HG03097 (cell line): Measurements from ENCODE around the gene COL11A2.

Source experiments
- ATAC-seq: cut with Tn5 transposase; IDR thresholded peaks from one replicate; pipeline ENCODE4 v1.9.1; 2021; ENCODE audit not compliant: unreplicated experiment, low FRiP score

The COL11A2 gene

DNA sequence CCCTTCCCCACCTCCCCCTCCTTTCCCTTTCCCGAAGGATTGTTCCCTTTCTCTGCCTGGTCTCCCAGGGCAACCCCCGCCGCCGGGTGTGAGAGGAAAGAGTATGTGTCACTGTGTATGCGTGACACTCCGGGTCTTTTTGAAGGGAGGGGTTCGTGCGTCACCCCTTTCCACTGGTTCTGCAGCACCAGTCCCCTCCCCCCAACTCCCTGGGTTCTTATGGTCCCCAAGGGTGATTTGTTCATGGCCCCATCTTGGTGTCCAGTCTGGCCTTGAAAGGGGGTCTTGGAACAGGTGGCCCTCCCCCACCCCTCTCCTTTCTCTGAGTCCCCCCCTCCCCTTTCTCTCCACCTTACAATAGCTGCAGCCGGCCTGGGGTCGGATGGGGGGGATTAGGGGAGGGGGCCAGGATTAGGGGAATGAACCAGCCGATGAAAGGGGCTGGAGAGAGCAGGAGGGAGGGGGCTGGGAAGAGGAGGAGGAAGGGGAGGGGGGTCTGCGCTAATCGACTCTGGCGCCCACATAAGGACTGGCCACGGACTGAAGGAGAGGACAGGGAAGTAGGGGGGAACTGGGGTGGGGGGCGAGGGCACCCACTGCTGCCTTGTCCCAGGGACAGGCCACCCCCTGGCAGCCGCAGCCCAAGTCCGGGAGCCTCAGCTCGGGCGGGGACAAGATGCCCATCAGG, 14.7 kb upstream of the COL11A2 start:
- no peak for ATAC-seq

DNA sequence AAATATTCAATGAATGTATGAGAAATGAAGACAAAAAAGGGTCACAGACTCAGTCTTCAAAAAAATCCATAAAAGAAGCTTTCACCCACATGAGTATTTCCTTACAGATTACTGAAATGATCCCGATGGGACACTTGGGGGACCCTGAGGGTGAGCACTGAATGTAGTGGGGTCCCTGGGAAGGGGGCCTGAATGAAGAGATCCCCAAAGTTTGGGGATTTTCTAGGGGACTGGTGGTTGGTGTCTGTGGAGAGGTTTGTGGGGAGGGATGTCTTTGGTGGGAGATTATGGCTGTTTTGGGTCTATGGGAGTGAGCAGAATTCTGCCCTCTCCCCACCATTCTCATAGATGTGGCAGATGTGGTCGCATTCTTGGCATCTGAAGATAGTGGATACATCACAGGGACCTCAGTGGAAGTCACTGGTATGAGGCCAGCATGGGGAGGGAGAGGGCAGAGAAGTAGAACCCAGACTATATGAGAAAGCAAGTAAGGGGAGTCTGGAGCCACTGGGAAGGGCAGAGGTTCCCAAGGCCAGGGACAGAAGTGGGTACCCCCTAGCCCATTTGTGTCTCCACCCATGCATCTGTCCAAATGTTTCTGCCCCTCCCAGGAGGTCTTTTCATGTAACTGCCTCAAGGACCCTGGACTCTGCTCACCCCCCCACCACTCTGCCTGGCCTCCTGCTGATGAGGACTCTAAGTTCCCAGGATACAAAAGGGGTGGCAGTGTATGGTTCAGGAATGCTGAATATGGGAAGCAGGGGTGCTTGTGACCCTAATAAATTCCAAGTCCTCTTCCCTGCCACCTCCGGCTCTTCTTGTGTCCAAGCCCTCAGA, 14.0 kb upstream of the COL11A2 start:
- no peak for ATAC-seq

DNA sequence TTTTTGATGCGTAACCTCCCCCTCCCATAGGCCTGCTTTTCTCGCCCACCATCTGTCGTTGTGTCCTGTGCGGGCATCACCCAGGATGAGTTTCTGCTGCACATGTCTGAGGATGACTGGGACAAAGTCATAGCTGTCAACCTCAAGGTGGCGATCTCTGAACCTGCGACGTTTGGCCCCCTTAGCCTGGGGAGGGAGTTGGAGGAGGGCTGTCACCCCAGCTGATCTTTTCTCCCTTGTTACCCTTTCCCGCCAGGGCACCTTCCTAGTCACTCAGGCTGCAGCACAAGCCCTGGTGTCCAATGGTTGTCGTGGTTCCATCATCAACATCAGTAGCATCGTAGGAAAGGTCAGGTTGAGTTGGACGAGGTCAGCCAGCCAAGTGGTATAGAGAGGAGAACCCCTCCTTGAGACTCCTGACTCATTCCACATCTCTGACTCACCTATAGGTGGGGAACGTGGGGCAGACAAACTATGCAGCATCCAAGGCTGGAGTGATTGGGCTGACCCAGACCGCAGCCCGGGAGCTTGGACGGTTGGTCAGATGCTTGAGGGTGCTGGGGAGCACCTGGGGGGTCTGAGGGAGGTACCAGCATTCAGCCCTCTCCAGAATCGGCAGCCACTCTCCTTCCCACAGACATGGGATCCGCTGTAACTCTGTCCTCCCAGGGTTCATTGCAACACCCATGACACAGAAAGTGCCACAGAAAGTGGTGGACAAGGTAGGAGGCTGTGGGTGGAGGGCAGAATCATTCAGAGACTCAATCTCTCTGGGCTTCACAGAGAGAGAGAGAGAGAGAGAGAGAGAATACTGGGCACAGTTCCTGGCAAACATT, 13.1 kb upstream of the COL11A2 start:
- ATAC-seq = no peak

DNA sequence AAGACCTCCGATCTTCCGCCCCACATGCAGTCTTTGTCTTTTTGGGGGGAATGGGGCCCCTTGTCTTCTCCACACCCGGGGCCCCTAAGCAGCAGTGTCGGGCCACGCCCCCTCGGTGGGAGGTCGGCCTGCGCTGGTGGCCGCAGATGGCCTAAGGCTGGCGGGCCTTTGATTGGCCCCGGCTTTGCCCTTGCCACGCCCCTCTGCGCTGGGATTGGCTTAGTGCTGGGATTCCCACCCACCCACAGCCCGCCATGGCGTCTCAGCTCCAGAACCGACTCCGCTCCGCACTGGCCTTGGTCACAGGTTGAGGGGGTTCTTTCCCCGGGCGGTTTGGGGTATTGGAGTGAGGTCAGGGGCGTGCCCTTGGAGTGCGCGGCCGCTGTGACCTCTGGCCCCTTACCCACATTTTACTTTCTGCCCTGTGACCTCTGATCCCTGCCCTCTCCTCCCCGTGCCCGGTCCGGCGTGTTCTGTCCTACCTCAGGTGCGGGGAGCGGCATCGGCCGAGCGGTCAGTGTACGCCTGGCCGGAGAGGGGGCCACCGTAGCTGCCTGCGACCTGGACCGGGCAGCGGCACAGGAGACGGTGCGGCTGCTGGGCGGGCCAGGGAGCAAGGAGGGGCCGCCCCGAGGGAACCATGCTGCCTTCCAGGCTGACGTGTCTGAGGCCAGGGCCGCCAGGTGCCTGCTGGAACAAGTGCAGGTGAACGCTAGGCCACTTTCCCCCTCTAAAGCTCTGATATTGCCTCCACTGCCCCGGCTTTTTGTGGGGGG, 12.3 kb upstream of the COL11A2 start, which contains the start of gene HSD17B8:
Gene HSD17B8 (plus strand): TSS at position 241 of the 776 bp plus-strand sequence. CDS start 14 bp downstream, at position 255.
- ATAC-seq = peak; percentile 32

GRCh38 chr6:33204165-33204414, 11.8 kb upstream of the COL11A2 start:
- no peak for ATAC-seq

DNA sequence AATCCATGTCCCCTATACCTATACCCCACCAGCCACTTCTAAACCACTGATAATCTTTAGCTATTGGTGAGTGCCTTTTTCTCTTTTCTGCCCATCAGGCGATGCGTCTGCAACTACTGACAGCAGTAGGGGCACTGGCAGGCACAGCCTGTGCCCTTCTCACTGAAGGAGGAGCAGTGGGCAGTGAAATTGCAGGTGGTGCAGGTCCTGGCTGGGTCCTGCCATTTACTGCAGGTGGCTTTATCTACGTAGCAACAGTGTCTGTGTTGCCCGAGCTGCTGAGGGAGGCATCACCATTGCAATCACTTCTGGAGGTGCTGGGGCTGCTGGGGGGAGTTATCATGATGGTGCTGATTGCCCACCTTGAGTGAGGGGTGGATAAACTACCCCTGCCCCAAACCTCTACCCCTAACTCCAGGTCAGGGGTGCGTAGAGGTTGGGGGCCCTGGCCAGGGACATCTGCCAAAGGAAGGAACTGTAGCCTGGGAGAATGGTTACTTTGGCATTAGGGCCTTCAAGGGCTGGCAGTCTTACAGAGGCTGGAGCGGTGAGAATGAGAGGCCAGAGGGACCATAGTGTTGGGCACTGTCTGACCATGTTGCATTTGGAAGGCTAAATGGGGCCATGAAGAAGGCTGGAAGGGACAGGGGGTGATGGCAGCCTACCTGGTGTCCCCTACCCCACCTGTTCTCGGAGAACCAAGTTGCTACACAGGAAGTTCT, 11.3 kb upstream of the COL11A2 start:
- no peak for ATAC-seq

GRCh38 chr6:33202799-33203198, 10.5 kb upstream of the COL11A2 start:
- ATAC-seq = no peak

GRCh38 chr6:33201935-33202334, 9.7 kb upstream of the COL11A2 start:
- ATAC-seq = no peak

DNA sequence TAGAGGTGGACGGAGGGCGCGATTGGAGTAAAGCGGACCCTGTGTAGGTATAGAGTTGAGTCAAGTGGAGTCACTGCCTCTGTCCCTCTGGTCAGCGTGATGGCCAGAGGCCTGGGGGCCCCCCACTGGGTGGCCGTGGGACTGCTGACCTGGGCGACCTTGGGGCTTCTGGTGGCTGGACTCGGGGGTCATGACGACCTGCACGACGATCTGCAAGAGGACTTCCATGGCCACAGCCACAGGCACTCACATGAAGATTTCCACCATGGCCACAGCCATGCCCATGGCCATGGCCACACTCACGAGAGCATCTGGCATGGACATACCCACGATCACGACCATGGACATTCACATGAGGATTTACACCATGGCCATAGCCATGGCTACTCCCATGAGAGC, 8.9 kb upstream of the COL11A2 start:
- peak; percentile 1 for ATAC-seq

DNA sequence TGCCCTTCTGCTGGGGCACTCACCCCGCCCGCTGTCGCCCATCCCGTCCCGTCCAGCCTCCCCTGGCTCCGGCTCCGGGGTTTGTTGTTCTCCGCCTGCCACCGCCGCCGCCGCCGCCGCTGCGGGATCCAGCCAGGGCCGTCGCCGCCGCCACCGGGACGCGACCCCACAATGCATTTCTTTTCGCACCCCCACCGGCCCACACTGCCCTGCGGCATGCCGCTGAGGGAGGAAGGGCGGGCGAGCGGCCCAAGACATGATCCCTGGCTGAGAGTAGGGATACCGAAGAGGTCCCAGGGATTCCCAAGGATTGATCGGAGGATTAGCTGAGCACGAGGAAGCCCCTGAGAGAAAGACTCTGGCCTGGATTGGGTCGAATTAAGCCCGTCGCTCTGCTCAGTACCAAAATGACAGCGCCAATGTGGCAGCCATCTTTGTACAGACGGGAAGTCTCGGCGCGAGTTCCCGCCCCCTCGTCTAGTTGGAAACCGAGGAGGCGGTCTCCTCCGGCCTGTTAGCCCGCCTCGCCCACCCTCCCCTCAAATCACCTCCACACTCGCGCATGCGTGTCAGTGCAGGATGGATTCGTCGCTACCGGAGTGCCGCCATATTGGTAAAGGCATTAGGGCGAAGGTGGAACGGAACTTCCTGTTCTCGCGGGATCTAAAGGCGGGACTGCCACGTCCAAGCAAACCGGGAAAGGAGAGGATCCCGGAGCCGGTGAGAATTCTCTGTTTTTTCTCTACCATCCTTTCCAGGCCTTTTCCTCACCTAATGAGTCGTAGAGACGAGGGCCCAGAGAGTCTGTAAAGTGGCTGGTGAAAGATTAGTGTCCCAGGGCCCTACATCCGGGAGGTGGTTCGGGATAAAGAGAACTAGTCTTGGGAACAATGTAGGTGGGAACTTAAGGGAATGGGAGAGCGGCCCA, 8.2 kb upstream of the COL11A2 start, which contains the start of the genes RXRB and SLC39A7:
Gene RXRB (minus strand): TSS at position 447 of the 928 bp plus-strand sequence. CDS start 189 bp downstream, at position 258.
Gene SLC39A7 (plus strand): TSS at position 649 of the 928 bp plus-strand sequence. CDS start 379 bp downstream, outside the sequence.
- peak; percentile 62 for ATAC-seq

- ATAC-seq = peak; percentile 24
Observed at GRCh38 chr6:33199687-33200218, 7.5 kb upstream of the COL11A2 start.

- no peak for ATAC-seq
Observed at GRCh38 chr6:33198853-33199436, 6.7 kb upstream of the COL11A2 start.

DNA sequence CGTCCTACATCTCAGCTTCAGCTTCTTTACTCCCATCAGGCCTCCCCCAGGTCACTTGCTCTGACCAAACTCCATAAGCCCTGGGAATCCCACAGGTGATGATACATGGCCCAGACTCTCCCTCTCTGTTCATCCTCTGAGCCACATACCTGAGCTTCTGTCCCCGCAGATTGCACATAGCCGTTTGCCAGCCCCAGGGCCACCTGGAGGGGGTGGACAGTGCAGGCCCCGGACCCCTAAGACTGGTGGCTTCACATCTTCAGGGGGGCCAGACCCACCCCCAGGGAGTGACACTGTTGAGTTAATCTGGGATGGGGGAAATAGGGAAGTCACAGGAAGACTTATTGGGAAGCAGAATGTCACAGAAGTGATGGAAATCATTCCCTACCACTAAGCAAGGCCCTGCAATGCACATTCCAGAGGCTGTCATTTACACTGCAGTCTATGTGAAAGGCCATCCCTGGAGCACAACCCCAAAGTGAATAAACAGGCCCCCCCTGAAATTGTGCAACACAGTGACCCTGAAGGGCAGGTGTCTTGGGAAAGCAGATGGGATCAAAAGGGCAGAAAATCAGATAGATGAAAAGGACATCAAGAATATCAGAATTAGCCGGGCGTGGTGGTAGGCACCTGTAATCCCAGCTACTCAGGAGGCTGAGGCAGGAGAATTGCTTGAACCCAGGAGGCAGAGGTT, 6.0 kb upstream of the COL11A2 start:
- ATAC-seq = no peak

DNA sequence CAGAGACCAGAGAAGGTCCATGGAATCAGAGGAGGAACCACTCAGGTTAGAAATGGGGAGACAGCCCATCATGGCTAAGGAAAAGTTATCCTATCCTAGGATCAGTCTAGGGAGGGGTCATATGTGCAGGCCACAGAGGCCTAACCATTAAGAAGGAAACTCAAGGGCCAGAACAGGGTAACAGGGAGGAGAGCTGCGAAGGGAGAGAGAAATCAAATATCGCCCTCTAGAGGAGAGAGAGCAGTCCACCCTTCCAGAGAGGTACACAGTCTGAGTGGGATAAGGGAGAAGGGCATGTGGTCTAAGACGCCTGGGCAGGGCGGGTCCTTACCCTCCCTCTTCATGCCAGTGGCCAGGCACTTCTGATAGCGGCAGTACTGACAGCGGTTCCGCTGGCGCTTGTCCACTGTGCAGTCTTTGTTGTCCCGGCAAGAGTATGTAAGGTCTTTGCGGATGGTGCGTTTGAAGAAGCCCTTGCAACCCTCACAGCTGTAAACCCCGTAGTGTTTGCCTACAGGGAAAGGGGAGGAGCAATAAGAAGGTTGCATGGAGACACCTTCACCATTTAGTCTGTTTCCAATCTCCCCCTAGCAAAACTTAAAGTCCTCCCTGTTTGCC, 5.3 kb upstream of the COL11A2 start:
- no peak for ATAC-seq

- no peak for ATAC-seq
Observed at GRCh38 chr6:33195304-33196165, 3.3 kb upstream of the COL11A2 start.

DNA sequence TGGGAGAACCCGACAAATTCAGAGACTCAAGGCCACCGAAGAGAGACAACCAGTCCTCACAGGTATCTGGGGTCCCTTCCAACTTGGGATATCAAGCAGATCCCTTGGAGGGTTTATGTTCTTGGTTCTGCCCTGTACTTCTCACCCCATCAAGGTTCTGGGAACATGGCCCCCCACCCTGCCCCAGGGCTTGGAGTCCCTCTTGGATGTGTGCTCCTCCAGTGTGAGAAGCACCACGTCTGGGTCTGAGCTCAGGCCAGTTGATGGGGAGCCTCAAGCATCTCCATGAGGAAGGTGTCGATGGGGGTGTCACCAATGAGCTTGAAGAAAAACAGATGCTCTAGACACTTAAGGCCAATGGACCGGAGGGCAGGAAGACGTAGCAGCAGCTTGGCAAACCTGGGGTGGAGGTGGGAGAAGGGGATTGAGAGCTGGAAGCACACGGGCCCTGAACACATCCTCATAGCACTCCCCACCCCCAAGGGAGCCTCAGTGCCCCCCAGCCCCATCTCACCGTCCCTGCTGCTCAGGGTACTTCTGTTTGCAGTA, 2.2 kb upstream of the COL11A2 start:
- ATAC-seq = no peak
